HL-60 (cell line): ENCODE measurements around the gene C9orf50.

Experiments
- DNase-seq, 2 experiments: peaks; one replicate each; pipeline ENCODE4 v3.0.0-alpha.2; 2010 to 2020; ENCODE audit warnings: low read depth in 1 of 2, low spot score in 1 of 2
- H3K27ac ChIP-seq: fragments of 250-450 bp; sonication (Bioruptor Pico); replicated peaks from 2 replicates; pipeline ENCODE4 v1.5.1; 2020; ENCODE audit warnings: mild to moderate bottlenecking, moderate library complexity
- H3K27me3 ChIP-seq: fragments of 250-450 bp; sonication (Bioruptor Pico); 2 replicates; pipeline ENCODE4 v1.5.1; 2021; ENCODE audit warnings: mild to moderate bottlenecking, moderate library complexity; ENCODE audit not compliant: insufficient read depth, poor library complexity, severe bottlenecking
- H3K4me3 ChIP-seq: replicated peaks from 2 replicates; pipeline ENCODE4 v1.5.1; 2011; ENCODE audit warnings: mild to moderate bottlenecking, control low read depth, low read length; ENCODE audit not compliant: insufficient read depth
- CTCF ChIP-seq: IDR thresholded peaks from one replicate; pipeline ENCODE4 v1.5.1; 2011; ENCODE audit warnings: low read length, control low read depth, inconsistent platforms; ENCODE audit not compliant: insufficient read depth
- GABPA ChIP-seq: IDR thresholded peaks from 2 replicates; pipeline ENCODE4 v1.6.1; 2012; ENCODE audit warnings: low read depth
- POLR2AphosphoS5 ChIP-seq: IDR thresholded peaks from 2 replicates; pipeline ENCODE4 v1.6.1; 2012; ENCODE audit warnings: low read depth
- REST ChIP-seq: IDR thresholded peaks from 2 replicates; pipeline ENCODE4 v1.6.1; 2012; ENCODE audit warnings: low read depth; ENCODE audit not compliant: insufficient replicate concordance
- SPI1 ChIP-seq: IDR thresholded peaks from 2 replicates; pipeline ENCODE4 v1.6.1; 2012; ENCODE audit warnings: low read depth, mild to moderate bottlenecking, borderline replicate concordance

C9orf50 gene

GRCh38 chr9:129655154-129655553 is 34.3 kb upstream of the C9orf50 start:
- no peaks in the 10 kb centered on the region for H3K27me3 ChIP-seq
- TF ChIP-seq POLR2AphosphoS5 (no peak), SPI1 (no peak), CTCF (no peak), GABPA (no peak), REST (no peak)
- no peak for DNase-seq
- H3K4me3 ChIP-seq: no peak overlapping the region
- H3K27ac ChIP-seq: no peak overlapping the region

- Histone ChIP-seq H3K4me3 (no peak overlapping the region), H3K27ac (no peak overlapping the region), H3K27me3 (no peaks in the 10 kb centered on the region)
- no peak for TF ChIP-seq SPI1
- no peak for TF ChIP-seq REST
- no peak for TF ChIP-seq GABPA
- TF ChIP-seq POLR2AphosphoS5: no peak
- no peak for TF ChIP-seq CTCF
- DNase-seq: no peak
Measured at GRCh38 chr9:129654554-129655040, 33.7 kb upstream of the C9orf50 start.

DNA sequence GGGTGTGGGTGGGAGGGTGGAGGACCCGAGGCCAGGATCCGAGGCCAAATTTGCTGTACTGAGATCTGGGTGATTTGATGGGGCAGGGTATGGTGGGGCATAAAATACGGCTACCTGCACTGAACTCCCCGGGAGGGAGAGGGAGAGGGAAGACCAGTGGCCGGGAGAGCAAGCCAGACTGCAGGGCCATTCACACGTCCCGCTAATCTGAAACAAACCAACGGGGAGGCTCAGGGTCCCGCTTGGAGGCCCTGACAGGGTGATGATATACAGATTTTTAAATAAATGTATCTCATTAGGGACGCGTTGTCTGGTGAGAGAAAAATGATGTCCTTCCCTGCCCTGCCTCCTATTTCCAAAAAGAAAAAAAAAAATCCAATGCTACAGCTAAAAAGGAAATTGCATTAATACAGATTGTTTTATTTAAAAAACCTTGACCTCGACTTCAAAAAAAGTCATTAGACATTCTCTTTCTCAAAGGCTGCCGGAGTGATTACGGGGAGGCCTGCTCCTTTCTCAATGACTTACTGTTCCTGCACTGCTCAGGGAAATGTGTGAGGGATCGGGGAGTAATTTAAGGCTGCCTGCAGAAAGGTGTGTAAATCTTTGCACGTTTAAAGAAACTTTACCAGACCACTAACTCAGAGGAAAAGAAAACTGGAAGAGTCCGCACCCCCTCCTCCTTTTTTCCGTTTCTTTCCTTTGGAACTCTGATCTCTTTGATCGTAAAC is 33.1 kb upstream of the C9orf50 start:
- Histone ChIP-seq H3K27me3 (no peaks in the 10 kb centered on the region), H3K27ac (no peak overlapping the region), H3K4me3 (no peak overlapping the region)
- no peak for DNase-seq
- no peak for TF ChIP-seq SPI1
- no peak for TF ChIP-seq REST
- TF ChIP-seq POLR2AphosphoS5: no peak
- TF ChIP-seq GABPA: no peak
- TF ChIP-seq CTCF: no peak
